Epithelial cell of proximal tubule (primary cell): Measurements from ENCODE around the gene RNF20. TPM values are rescaled to one million over a fixed set of nuclear protein-coding genes. Genes with fewer than 3 reads are reported as not detected.

Experiments
- DNase-seq: peaks from one replicate; pipeline ENCODE4 v3.0.0-alpha.2; 2011; ENCODE audit warnings: low read depth
- H3K4me3 ChIP-seq: 2 replicates; pipeline ENCODE4 v1.5.1; 2011; ENCODE audit warnings: low read depth, mild to moderate bottlenecking, low read length
- total RNA-seq: library from RNA; depleted of rRNA; stranded (reverse); fragments of >200 nt; gene quantifications from 2 replicates; pipeline ENCODE4 v1.2.3, GENCODE V29; 2015
- TF ChIP-seq, protein P1 (sequence below): conservative IDR thresholded peaks from 2 replicates; pipeline ENCODE4 v1.5.1; 2012; ENCODE audit warnings: low read depth, mild to moderate bottlenecking, low read length

Gene RNF20
- total RNA-seq: 17.3 and 23.1 TPM in 2 replicates

GRCh38 chr9:101533334-101534204 is at the start of gene RNF20:
Gene RNF20, plus strand, starts transcription at chr9:101533853. Its CDS starts 1,571 bp downstream, at chr9:101535424.
- DNase-seq: peak; percentile 92
- peak within 1 kb of the TSS; percentile 79 for H3K4me3 ChIP-seq
- TF ChIP-seq, protein P1, sequence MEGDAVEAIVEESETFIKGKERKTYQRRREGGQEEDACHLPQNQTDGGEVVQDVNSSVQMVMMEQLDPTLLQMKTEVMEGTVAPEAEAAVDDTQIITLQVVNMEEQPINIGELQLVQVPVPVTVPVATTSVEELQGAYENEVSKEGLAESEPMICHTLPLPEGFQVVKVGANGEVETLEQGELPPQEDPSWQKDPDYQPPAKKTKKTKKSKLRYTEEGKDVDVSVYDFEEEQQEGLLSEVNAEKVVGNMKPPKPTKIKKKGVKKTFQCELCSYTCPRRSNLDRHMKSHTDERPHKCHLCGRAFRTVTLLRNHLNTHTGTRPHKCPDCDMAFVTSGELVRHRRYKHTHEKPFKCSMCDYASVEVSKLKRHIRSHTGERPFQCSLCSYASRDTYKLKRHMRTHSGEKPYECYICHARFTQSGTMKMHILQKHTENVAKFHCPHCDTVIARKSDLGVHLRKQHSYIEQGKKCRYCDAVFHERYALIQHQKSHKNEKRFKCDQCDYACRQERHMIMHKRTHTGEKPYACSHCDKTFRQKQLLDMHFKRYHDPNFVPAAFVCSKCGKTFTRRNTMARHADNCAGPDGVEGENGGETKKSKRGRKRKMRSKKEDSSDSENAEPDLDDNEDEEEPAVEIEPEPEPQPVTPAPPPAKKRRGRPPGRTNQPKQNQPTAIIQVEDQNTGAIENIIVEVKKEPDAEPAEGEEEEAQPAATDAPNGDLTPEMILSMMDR: no peak

DNA sequence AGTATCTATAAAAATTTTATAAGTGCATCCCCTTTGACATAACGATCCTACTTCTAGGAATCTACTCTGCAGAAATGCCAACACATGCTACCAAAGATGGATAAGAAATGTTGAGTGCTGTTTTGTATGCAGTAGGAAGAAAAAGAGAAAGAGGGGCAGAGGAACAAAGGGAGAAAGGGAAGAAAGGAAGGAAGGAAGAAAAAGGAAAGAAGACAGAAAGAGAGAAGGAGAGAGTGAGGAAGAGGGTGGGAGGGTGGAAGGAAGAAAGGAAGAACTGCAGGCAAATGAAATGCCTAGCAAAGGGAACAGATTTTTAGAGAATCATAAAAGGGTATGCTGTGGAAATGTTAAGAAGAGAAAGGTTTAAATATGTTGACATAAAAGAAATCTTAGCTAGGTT is 49.6 kb upstream of the RNF20 start:
- H3K4me3 ChIP-seq: no peak overlapping the region
- DNase-seq: no peak
- TF ChIP-seq, protein P1: no peak

DNA sequence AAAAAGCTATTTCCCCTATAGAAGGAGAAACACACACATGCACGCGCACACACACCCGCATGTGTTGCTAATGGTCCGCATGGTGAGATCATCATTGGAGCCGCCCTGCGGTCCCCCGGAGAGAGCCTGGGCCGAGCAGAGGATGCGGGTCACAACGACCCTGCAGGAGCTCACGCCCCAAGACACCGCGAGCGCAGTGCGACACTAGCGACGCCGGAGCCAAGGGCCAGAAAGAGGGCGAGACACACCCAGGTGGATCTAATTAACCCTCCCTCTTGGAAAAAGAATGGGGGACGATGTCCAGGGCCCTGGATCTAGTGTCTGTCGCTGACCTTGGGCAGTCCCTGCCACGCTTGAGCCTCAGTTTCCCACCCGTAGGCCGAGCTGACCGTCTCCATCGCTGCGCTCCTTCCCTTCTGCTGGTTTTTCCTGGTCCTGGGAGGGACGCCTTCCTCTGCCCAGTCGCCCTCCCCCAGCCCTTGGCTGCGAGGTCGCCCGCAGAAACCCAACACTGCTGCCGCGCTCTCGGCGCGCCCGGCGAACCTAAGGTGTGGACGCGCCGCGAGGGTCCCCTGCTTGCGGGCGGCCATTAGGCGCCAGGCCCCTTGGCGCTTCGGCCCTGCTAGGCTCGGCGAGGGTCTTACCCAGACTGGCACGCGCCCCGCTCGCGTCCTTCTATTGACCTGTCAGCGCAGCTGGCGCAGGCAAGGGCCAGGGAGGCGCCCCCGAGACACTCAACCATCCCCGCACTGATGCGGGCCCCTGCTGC is 47.5 kb upstream of the RNF20 start:
- peak overlapping the region; percentile 81 for H3K4me3 ChIP-seq
- no peak for DNase-seq
- TF ChIP-seq, protein P1: no peak

- TF ChIP-seq, protein P1: peak; percentile 32
- H3K4me3 ChIP-seq: peak overlapping the region; percentile 81
- peak; percentile 23 for DNase-seq
Measured at GRCh38 chr9:101486693-101487442, 46.8 kb upstream of the RNF20 start.

DNA sequence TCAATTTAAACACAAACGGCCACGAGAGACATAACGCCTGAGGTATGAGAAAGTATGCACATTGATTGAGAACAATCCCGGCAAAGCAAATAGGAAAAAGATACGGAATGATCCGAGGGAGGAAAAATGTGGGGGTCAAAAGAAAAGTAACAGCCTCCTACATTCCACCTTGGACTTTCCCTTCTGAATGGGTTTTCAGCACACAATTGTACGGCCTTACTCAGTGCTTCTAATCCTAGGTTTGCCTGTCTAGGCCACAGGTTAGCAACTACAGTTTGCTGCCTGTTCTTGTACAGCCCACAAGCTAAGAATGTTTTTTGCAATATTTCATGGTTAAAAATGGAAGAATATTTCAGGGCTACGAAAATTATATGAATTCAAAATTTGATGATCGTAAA is 46.2 kb upstream of the RNF20 start:
- peak; percentile 30 for DNase-seq
- TF ChIP-seq, protein P1: no peak
- peak overlapping the region; percentile 81 for H3K4me3 ChIP-seq

DNA sequence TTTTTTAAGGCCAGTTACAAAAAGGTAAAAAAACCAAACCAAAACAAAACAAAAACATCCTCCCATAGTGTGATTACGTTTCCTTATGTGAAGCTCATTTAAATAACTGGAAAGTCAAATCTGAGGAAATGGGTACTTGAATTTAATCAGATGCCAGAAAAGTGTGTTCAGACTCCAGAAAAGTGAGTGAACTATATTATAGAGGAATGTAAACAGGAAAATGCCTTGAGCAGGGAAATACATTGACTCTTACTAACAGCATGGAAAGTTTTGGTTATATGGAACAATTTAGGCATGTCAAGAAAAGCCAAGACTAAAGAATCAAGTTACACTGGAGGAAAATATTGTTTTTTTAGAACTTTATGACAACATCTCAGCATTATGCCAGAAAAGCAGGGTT is 37.8 kb upstream of the RNF20 start:
- TF ChIP-seq, protein P1: no peak
- no peak for DNase-seq

More for the DNA sequence above, 37.8 kb upstream of the RNF20 start:
- no peak overlapping the region for H3K4me3 ChIP-seq
